ENCODE results near the gene SCARF2. TPM values are rescaled to one million over a fixed set of nuclear protein-coding genes. Genes with fewer than 3 reads are reported as not detected.

SCARF2 gene, protein sequence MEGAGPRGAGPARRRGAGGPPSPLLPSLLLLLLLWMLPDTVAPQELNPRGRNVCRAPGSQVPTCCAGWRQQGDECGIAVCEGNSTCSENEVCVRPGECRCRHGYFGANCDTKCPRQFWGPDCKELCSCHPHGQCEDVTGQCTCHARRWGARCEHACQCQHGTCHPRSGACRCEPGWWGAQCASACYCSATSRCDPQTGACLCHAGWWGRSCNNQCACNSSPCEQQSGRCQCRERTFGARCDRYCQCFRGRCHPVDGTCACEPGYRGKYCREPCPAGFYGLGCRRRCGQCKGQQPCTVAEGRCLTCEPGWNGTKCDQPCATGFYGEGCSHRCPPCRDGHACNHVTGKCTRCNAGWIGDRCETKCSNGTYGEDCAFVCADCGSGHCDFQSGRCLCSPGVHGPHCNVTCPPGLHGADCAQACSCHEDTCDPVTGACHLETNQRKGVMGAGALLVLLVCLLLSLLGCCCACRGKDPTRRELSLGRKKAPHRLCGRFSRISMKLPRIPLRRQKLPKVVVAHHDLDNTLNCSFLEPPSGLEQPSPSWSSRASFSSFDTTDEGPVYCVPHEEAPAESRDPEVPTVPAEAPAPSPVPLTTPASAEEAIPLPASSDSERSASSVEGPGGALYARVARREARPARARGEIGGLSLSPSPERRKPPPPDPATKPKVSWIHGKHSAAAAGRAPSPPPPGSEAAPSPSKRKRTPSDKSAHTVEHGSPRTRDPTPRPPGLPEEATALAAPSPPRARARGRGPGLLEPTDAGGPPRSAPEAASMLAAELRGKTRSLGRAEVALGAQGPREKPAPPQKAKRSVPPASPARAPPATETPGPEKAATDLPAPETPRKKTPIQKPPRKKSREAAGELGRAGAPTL
- total RNA-seq (2021) (1.4 and 1.7 TPM in 2 replicates), Bru-seq, nascent RNA (percentile 24 among the genes with signal in this experiment), BruChase-seq, experiment 1, labeled RNA remaining after a 2-hour chase (percentile 33 among the genes with signal in this experiment), BruChase-seq, experiment 2, labeled RNA remaining after a 6-hour chase (percentile 32 among the genes with signal in this experiment)
- long read RNA-seq, partial matches to known transcripts: 0 of 9 reads
- long read RNA-seq, other reads (novel, unspliced or antisense): 5 of 9 reads

DNA sequence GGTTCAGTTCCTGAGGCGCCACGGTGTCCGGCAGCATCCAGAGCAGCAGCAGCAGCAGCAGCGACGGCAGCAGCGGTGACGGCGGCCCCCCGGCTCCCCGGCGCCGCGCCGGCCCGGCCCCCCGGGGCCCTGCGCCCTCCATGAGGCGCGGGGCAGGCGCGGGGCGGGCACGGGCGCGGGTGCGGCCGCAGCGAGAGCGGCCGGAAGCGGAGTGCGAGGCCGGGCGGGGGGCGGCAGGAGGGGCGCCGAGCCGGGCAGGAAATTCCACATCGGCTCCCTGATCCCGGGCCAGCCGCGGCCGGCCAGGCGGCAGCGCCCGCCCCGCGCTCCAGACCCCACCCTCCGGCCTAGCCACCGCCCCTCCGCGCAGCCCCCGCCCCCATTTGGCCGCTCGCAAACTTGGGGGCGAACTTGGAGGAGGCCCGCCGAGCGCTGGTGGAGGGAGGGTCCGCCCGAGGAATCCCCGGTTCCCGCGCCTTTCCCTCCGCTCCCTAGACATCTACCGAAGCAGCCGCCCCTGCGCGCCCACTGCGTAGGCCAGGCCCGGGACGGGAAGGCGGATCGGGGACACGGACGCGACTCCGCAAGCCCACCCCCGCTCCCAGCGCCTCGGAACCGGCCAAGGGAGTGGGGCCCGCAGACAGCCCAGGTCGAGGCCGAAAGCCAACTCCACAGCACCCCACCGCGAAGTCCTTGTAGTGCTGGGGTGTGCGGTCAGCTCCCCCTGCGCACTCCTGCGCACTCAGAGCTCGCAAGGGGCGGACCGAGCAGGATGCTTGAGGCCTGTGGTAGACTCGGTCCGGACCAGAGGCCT lies at the start of gene SCARF2:
TSS of gene SCARF2 (minus strand) at position 213 of the 814 bp plus-strand sequence. CDS start at position 142, 71 bp downstream.
- Histone ChIP-seq H3K27me3 (replicated peaks; ENCODE audit: insufficient read depth, low read depth, low read length, poor library complexity) (peaks cover 10% of the 10 kb centered on the region), H3K27ac (ENCODE audit: low read depth, low read length, poor library complexity, severe bottlenecking) (no peak within 1 kb of the TSS), H3K36me3 (ENCODE audit: insufficient read depth, low read length, poor library complexity, severe bottlenecking) (peaks cover 5% of the 10 kb centered on the region), H3K4me1 (ENCODE audit: insufficient read depth, low read length, poor library complexity, severe bottlenecking) (peaks cover 9% of the 10 kb centered on the region), H3K4me3 (ENCODE audit: low read depth, low read length, poor library complexity, severe bottlenecking) (peak within 1 kb of the TSS; percentile 49), H3K9me3 (ENCODE audit: low read depth, low read length, poor library complexity, severe bottlenecking) (no peaks in the 10 kb centered on the region)
- BruUV-seq (replicated peaks): no TSS peak
- DNase-seq (ENCODE audit: low spot score): no peak
- intact Hi-C loops (cut with micrococcal nuclease; ENCODE audit: unreplicated experiment): no loop called here
- CTCF ChIA-PET: no interaction called here
- TF ChIP-seq EZH2 (IDR thresholded peaks at IDR 0.05; ENCODE audit: borderline replicate concordance, low read depth, low read length, poor library complexity, severe bottlenecking): no peak
- no peak for TF ChIP-seq CTCF (conservative IDR thresholded peaks at IDR 0.05; ENCODE audit: low read depth, low read length)
- POLR2A ChIA-PET (ENCODE audit: low non-redundant PET): no interaction called here

DNA sequence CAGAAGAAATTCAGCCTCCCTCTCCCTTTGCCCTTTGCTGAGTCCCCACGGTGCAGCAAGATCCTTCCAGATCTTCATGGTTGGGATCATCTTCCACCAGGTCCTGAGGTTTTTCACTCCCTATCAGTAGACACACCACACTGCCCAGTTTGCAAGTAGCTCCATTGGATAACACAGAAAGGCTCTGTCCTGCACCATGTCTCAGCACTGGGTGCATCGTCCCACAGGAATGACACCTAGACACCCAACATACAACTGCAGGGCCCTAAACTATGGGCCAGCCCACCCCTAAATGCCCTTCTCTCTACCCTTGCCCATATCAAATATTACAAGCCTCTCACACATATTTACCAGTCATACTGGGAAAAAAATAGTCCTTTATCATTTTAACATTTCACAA lies 48.6 kb upstream of the SCARF2 start:
- no peak overlapping the region for H3K4me3 ChIP-seq (ENCODE audit: low read depth, low read length, poor library complexity, severe bottlenecking)
- DNase-seq (ENCODE audit: low spot score): no peak
- TF ChIP-seq EZH2 (IDR thresholded peaks at IDR 0.05; ENCODE audit: borderline replicate concordance, low read depth, low read length, poor library complexity, severe bottlenecking): no peak
- TF ChIP-seq CTCF (conservative IDR thresholded peaks at IDR 0.05; ENCODE audit: low read depth, low read length): no peak
- H3K4me1 ChIP-seq (ENCODE audit: insufficient read depth, low read length, poor library complexity, severe bottlenecking): no peaks in the 10 kb centered on the region
- intact Hi-C loops (cut with micrococcal nuclease; ENCODE audit: unreplicated experiment): no loop called here
- no TSS peak for BruUV-seq (replicated peaks)
- CTCF ChIA-PET: no interaction called here
- H3K27me3 ChIP-seq (replicated peaks; ENCODE audit: insufficient read depth, low read depth, low read length, poor library complexity): no peaks in the 10 kb centered on the region
- H3K36me3 ChIP-seq (ENCODE audit: insufficient read depth, low read length, poor library complexity, severe bottlenecking): no peaks in the 10 kb centered on the region
- POLR2A ChIA-PET (ENCODE audit: low non-redundant PET): no interaction called here
- H3K9me3 ChIP-seq (ENCODE audit: low read depth, low read length, poor library complexity, severe bottlenecking): no peaks in the 10 kb centered on the region
- no peak overlapping the region for H3K27ac ChIP-seq (ENCODE audit: low read depth, low read length, poor library complexity, severe bottlenecking)
